Activated effector memory CD4-positive, alpha-beta T cell treated with anti-CD3 and anti-CD28 coated beads, Interleukin-2, amount 50 U/mL, for 16 hours (primary cell): ENCODE data around the gene CHST8.
A peak's percentile ranks its signal among the peaks of the same experiment; 100 is the strongest.

ENCODE experiments used
- DNase-seq: peaks from one replicate; pipeline ENCODE4 v3.0.0-alpha.2; 2020

The CHST8 gene

DNA sequence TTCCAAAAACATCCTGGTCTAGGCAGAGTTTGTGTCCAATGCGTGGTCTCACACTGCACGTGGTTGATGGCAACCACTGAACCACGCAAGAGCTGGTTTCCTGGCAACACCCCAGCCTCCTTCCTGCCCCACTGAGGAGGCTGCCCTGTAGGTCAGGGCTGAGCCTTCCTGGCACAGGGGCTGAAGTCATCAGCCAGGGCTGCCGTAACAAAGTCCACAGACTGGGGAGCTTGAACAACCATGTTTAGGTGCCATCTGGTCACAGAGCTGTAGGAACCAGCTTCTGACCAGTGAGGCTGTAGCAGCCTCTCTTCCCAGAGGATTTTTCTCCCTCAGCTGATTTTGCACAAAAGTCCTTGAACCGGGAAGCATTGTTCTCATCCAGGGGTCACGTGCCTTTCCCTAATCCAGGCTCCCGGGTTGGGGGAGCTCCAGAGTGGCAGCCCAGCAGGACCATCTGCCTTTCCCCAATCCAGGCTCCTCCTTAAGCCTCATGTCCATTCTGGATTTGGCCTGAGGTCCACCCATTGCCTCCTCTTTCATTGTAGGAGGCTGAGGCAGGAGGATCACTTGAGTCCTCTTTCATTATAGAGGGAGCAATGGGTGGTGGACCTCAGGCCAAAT is 53.9 kb downstream of the CHST8 start:
- DNase-seq, result peak; percentile 14

DNA sequence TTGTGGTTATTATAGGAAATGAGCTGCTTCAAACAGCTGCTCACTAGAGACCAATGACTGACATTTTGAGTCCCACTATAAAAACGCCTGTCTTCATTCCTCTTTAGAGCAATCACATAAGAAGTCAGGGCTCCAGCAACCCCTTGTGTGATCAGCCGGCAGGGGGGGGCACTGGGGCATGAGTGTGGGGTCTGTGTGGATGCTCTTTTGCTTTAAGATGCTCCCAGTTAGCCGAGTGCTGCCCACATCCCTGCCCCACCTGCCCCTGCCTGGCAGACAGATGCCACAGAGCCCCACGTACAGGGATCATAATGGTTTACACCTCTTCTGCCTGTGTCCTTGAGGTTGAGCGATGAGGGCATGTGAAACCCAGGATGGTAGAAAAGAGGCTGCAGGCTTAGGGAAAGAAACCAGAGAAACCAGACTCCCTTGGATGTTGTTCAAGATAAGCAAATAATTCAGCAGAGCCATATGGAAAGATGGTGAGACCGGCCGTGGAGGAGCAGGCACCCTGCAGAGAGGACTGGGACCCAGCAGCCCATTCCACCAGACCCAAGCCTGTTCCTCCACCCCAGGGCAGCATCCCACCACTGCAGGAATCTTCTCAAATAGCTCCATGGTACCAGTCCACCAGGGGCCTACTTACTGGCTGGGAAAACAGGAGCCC is 55.4 kb downstream of the CHST8 start:
- DNase-seq, result peak; percentile 33

DNA sequence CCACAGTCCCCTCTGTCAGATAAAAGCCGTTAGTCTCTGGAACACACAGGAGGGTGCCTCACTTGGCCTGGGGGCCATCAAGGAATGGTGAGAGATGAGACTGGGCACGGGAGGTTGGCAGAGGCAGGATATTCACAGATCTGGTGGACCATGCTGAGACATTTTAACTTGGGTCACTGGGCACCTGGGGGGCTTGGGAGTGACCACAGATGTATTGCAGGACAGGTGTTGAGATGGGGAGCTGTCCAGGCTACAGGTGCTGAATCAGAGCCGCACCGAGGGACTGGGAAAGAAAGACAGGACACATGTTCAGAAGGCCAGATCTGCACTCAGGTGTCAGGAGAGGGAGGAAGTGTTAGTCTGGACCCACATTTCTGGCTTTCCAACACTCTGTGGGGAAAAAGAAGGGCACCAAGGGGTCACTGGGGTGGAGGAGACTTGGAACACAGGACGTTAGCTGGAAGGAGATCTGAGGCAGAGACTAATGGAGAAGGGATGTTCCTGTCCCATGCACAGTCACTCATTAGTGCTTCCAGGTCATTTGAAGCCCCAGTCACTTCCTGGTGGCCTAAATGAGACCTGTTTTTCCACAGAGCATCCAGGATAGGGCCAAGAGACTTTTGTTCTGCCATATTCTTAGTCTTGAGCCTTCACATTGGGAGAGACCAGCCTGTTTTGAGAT is 56.1 kb downstream of the CHST8 start:
- peak; percentile 14 for DNase-seq

DNA sequence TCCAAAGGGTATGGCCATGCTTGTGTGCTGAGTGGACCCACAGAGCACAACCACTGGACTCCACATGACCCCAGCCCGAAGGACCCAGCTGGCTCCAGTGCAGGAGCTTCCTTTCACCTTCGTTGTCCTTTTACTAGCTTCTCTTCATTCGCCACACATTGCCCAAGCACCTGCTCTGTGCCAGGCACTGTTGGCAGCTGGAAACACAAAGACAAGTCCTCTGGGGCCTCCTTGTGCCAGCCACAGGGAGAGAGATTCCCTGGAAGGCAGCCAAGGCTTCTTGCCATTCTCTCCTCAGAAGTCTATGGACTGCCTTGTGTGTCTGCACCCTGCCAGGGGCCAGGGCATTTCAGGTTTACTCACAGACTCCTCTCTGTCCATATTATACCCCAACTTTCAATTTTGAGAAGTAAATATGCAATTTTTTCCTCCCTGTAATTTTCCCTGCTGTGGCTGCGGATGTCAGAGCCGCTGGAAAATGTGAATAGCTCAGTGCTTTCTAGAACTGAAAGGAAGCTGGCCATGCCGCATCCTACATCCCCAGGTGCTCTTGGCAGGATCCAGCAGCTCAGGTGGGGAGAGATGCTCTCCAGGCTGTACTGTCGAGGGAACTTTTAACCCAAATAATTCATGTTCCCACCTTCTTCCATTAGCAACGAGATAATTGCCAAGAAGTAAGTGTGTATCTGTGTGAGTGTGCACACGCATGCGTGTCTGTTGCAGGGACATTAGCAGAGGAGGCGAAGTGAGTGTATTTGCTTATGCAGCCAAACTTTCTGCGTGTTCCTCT is 57.2 kb downstream of the CHST8 start:
- DNase-seq, result peak; percentile 27

DNA sequence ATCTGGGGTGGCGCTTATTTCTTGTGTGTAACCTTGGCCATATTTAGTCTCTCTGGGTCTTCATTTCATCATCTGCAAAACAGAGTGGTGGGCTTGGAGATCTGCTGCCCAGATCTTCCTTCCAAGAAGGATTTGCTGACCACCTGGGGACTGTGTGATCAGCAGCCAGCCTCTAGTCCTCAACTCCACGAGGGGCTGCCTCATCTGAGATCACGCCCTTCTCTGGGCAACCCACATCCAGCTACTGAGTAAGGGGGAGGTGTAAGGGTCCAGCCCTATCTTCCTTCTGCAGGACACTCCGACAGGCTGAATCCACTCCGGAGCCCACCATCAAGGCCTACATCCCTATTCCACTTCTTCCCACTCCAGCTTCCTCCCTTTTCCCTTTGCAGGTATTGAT is 57.9 kb downstream of the CHST8 start:
- peak; percentile 9 for DNase-seq

DNA sequence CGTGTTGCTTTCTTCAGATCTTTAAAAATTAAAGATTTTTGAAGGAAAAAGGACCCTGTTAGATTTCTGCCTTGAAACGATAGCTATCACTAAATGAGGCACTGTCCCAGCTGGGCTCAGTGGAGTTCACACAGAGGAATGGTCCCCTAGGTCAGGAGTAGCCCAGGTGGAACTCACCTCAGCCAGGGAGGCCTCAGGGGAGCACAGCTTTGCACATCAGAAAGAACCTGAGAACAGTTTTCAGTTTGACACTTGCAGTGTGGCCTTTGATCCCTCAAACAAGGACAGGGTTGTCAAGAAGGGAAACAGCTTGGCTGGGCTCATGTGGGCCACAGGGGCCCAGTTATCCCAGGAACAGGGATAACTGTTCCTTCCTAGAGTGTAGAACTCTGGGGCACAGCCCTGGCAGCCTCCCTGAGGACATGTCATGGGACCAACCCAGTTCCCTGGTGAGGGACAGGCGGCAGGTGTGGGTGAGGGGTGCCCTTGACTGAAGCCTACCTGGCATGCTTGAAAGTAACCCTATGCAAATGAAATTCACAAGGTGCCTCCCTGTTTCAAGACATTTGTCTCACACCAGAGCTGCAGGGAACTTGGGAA is 59.4 kb downstream of the CHST8 start:
- no peak for DNase-seq

DNA sequence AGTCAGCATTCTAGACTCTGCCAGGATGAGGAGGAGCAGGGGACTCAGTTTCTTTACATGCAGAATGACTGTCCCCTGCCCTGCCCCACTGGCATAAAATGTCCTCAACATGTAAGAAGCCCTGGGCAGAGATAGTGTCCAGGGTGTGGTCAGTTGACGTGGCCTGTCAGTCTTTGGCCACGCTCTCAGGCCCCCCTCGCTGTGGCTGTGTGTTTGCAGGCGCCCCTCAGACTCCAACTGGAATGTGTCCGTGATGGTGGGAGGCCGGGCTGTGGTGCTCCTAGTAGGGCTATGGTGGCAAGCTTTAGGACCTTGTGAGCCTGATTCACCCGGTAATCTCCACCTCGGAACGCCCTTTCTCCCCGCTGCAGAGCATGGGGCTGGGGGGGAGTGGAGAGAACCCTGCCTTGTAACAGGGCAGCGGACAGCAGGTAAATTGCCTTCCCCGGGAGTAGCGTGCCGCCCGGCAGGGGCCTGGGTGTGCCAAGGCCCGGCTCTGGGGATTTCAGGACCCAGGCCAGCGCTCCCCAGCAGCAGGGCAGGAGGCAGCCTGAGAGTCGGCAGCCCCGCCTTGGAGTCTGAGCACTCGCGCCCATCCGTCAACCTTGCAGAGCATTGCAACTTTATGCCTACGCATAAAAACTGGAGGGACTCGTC is 62.3 kb downstream of the CHST8 start:
- DNase-seq, result peak; percentile 54

DNA sequence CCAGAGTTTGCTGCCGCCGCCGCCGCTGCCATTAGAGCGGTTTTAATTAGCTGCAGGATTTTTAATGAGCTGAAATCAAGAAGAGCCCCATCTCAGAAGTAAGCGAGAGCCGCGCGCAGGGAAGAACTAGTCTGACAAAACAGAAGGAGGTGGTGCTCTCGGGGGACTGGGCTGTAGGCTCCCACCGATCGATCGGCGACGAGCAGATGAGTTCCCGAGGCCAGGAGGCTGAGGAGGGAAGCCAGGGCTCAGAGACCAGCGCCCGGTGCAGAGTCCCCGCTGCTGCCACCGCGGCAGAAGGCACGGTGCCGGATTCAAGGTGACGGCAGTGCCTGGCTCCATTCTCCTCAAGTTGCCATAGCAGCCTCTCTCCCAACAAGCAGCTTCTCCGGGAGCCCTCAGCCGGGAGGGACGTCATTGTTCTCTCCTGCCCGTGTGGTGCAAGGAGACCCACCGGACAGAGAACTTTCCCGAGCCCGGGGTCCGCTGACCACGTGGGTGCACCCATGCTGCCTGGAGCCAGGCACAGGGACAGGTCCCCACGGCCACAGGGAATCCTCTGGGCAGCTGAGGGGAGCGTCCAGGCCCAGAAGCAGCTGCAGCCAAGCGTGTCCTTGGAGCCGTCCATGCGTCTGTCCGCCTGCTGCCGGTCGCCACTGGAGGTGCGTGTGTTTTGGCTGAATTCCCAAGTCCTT is 62.9 kb downstream of the CHST8 start:
- peak; percentile 56 for DNase-seq

DNA sequence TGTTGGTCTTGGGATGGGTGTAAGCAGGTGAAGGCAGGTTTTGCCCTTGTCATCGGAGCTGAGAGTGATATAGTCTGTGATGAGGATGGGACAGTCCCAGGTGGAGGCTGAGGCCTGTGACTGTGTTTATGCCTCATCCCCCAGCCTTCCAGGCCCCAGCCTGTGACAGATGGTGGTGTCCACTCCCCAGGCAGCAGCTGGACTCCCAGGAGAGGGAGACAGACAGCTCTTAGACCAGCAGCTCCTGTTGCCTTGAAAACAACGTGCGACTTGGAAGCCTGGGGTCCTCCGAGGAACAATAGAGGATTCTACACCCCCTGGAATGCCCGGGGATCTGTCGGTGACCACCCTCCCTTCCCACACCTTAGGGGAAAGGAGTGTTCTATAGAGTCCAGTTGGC is 63.8 kb downstream of the CHST8 start:
- peak; percentile 25 for DNase-seq

DNA sequence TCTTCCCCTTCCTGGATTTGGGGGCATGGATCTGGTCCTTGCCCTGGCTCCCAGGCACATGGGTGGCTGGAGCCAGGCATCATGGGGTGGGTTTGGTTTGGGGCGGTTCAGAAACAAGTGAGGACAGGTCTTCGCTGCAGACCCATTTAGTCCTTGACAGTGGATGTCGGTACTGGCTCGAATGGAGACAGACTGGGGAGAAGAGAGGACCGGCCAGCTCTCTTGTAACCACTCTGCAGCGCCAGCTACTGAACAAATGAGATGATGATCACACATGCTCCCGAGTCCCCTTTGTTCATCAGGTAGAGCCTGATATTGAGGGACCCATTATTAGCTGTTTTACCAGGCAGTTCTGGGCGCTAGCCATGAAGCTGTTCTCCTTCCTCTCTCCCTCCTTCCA is 64.5 kb downstream of the CHST8 start:
- peak; percentile 13 for DNase-seq

DNA sequence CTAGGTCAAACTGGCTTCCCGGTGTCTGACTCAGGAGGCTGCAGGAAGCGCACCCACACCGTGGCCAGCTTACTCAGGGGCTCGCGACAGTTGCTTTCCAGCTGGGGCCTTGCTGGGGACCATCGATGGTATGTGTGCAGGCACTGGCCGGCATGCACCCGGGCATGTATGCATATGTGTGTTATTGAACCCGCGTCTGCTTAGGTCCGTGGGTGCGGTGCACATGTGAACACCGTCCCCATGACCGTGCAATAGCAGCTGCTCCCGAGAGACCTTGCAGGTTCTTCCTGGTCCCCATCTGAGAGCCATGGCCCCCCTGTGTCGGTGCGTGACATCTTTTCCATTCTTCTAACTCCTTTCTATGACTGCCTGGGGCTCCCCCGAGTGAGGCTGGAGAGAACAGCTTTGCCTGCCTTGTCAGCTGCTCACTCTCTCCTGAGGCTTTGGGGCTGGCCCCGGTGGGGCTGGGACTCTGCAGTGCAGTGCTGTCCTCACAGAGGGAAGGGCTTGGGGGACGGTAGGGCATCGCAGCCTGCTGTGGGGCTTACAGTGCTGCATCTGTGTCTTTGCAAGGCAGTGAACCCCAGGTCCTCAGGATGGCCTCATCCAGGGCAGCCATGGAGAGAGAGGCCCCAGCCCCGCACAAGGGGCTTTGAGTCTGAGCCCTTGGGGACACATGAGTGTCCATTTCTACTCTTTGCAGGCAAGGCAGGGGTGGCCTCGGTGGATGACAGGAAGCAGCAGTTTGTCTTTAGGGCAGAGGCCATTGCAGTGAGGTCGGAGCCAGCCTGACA is 65.1 kb downstream of the CHST8 start:
- DNase-seq, result peak; percentile 55

DNA sequence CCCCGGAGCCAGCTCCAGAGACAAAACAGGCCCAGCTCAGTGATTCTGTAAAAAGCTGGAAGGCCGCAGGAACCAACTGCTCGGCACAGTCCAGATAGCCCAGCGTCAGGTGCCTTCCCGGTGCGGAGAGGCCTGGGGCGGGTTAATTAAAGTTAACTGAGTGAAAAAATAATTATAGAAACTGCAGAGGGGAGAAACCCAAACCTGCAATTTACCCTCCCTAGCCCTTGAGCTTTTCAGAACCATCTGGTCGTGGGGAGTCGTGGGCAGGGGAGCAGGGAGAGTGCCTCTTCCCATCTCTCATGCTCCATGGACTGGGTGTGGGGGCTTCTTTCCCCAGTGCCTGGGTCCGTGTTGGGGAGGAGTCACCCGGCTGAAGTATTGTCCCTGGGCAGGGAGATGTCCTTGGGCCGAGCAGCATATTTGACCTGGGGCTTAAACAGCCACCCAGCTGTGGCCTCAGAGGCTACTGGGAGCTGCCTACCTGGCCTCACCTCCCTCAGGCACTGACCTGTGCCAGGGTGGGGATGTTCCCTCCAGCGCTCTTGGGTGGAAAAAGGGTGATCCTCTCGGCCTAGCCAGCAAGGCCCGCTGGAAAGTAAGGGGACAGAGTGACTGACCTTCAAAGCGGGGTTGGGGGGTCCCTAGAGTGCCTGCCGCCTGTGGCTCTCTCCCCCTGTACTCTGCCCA is 65.9 kb downstream of the CHST8 start:
- DNase-seq, result peak; percentile 30

DNA sequence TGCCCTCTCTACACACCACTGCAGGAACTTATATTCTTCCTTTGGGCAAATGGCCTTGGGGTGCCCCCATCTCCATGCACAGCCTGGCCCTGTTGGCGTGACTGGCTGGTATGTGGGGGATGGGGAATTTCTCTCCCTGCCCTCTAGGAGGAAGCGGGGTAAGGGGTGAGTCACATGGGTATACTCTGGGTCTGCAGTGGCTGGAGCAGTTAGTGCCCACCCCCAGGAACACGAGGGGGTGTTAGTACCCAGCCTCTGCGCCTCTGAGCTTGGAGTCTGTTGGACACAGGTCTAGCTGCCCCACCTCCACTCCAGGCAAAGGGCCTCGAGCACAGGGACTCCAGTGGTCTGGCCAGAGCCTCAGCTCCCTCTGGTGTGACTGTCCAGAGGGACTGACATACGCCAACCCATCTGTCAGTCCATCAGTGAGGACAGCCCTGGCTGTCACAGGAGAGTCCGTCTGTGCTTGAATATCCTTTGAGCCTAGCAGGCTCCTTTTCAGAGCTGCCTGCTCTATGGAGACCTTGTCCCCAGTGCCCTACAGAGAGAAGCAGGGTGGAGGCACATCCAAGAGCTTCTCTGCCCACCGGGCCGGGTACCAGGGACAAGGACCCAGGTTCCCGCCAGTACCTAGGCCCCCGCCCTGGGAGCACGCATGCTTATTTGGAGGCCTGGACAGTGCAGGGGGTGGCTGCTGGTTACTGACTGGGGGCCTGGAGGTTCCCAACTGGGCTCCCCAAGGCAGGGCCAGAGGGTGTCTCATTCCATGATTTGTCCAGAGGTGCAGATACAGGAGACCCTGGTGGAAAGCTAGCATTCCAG is 66.6 kb downstream of the CHST8 start:
- peak; percentile 59 for DNase-seq

DNA sequence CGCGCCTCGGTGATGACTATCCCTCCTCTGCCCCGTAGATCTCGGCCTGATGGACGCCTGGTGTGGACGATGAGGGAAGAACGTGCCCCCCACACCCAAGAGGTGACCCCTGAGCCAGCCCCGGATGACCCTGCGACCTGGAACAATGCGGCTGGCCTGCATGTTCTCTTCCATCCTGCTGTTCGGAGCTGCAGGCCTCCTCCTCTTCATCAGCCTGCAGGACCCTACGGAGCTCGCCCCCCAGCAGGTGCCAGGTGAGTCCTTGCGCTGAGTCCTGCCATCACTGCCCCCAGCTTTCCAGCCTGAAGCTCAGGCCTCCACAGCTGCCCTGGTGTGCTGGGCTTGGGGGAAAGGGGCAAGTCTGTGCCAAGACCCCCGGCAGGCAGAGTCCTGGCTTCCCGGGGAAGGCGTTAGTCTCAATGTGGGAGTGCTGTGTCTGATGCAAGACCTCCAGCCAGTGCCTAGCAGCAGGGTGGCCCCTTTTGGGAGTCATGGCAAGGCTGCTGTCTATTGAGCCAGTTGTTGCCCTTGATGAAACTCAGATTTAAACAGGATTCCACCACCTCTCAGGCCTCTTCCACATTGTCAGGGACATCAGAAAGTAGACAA is 67.5 kb downstream of the CHST8 start:
- peak; percentile 55 for DNase-seq

DNA sequence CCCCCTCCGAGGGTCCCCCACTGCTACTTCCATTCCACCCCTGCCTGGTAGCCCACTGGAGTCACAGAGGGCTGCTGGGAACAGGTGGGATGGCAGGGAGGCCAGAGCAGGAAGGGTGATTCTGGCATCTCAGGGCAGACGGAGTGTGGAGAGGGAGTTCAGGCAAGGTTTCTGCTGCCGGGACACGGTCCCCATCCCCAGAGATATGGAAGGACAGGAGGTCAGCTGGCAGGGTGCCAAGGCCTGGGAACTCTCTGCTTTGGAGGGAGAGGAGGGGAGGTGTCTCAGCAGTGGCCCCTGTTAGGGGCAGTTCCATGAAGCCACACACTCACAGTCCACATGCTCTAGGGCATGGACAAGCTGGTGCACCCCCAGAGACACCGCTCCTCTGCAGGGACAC is 68.1 kb downstream of the CHST8 start:
- DNase-seq, result peak; percentile 57

DNA sequence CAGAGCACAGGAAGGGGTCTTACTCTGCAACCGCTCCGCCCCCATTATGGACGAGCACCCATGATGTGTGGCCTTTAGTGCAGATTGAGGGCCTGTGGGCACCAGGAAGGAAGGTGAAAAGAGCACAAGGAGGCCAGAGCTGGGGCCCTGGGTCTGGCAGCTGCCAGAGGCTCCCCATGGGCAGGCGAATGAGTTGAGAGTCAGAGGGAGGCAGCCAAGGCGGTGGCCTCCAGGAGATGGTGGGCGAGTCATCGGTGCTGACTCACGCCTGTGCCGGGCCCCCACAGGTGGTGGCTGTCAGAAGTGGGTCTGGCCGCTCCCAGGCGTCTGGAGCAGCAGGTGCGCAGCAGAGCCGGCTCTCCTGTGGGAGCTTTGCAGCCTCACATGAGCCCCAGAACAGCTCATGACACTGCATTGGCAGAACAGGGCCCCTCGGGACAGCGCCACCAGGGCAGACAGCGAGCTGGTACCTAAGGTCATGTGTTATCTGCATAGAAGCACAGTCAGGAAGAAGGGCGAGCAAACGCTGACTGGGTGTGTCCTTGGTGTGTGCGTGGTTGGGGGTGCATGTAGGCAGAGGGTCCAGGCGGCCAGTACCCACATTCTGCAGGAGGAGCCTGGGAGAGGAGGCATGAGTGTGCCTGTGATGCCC is 68.8 kb downstream of the CHST8 start:
- DNase-seq, result peak; percentile 54

DNA sequence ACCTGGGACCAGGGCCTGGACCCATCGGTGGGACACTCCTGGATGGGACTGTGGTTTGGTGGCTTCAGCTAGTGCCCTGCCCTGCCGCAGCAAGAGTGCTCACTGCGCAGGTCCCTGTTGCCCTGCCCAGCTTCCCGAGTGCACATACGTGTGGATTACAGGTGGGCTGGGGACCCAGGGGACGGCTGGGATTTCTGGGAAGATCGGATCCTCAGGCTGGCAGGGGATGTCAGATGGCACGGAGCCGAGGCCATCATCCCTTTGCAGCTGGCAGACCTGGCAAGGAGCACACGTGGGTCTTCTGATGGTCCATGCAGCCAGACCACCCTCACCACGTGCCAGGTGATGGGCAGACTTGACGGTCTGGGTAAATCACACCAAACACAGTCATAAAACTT is 69.3 kb downstream of the CHST8 start:
- no peak for DNase-seq

DNA sequence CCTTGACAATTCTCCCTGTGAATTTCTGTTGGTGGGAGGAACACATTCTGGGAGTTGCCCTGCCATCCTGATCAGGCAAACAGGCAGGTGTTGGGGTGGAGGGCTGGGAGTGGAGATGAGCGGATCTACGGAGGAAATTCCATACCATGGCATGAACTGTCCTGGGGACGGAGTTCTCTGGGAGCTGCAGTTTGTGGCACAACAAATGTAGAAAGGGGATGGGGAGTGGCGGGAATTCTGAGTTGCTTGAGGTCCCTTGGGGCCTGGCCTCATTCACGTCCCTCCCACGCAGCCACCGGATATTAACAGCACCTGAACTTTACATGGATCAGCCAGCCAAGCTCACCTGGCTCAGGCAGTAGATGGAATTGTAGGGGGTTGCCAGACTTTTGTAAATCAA is 70.0 kb downstream of the CHST8 start:
- DNase-seq, result peak; percentile 38
